Urothelium cell line (cell line): ENCODE data around the gene PHF5A.
A peak's percentile ranks its signal among the peaks of the same experiment; 100 is the strongest.

Experiments
- DNase-seq: peaks from one replicate; pipeline ENCODE4 v3.0.0; 2011; ENCODE audit warnings: low spot score, mixed read lengths
- FAIRE-seq: peaks from 2 replicates; lab custom pipeline; 2011; peaks lifted over from hg19 to GRCh38; lab: Jason Lieb, UNC

Gene PHF5A

GRCh38 chr22:41468381-41469217, at the start of gene PHF5A, which contains the start of gene ACO2:
Gene PHF5A (minus strand): TSS chr22:41468692. CDS start chr22:41468653, 39 bp downstream.
Gene ACO2 (plus strand): TSS chr22:41469117. CDS start chr22:41469147, 30 bp downstream.
- FAIRE-seq (peak; percentile 88), DNase-seq (peak; percentile 98)

- DNase-seq (no peak), FAIRE-seq (no peak)
Measured at GRCh38 chr22:41518048-41518347, 49.5 kb upstream of the PHF5A start.

- DNase-seq (peak; percentile 82), FAIRE-seq (peak; percentile 59)
Measured at GRCh38 chr22:41517172-41518047, 48.9 kb upstream of the PHF5A start.

GRCh38 chr22:41516462-41516861, 48.0 kb upstream of the PHF5A start:
- DNase-seq (no peak), FAIRE-seq (no peak)

GRCh38 chr22:41513391-41513790, 44.9 kb upstream of the PHF5A start:
- no peak for DNase-seq
- peak; percentile 53 for FAIRE-seq

GRCh38 chr22:41512421-41513194, 44.1 kb upstream of the PHF5A start:
- DNase-seq: peak; percentile 95
- FAIRE-seq: peak; percentile 94

- DNase-seq (no peak), FAIRE-seq (no peak)
Measured at GRCh38 chr22:41511521-41511968, 43.1 kb upstream of the PHF5A start.

- FAIRE-seq: no peak
- DNase-seq: no peak
Measured at GRCh38 chr22:41508770-41509170, 40.3 kb upstream of the PHF5A start.

- no peak for DNase-seq
- peak; percentile 81 for FAIRE-seq
Measured at GRCh38 chr22:41507330-41508063, 39.0 kb upstream of the PHF5A start.

GRCh38 chr22:41505511-41506220, 37.2 kb upstream of the PHF5A start:
- DNase-seq (no peak), FAIRE-seq (no peak)

GRCh38 chr22:41504816-41505215, 36.3 kb upstream of the PHF5A start:
- FAIRE-seq (no peak), DNase-seq (no peak)

GRCh38 chr22:41504397-41504796, 35.9 kb upstream of the PHF5A start:
- no peak for DNase-seq
- FAIRE-seq: no peak

GRCh38 chr22:41501209-41501608, 32.7 kb upstream of the PHF5A start:
- DNase-seq: no peak
- no peak for FAIRE-seq

GRCh38 chr22:41500303-41500702, 31.8 kb upstream of the PHF5A start:
- DNase-seq (no peak), FAIRE-seq (no peak)

- FAIRE-seq (peak; percentile 91), DNase-seq (no peak)
Measured at GRCh38 chr22:41499624-41500280, 31.3 kb upstream of the PHF5A start.

GRCh38 chr22:41498303-41498835, 29.9 kb upstream of the PHF5A start:
- no peak for DNase-seq
- no peak for FAIRE-seq

- no peak for FAIRE-seq
- DNase-seq: no peak
Measured at GRCh38 chr22:41491374-41492100, 23.0 kb upstream of the PHF5A start.
